KMS-11 (cell line): ENCODE data around the gene JPH3.

Experiments used
- H2AFZ ChIP-seq: fragments of 200-600 bp; sonication (generic); 2 replicates; pipeline ENCODE4 v1.6.1; 2016; ENCODE audit warnings: antibody characterized with exemption, mixed run types, low read depth
- H3K27ac ChIP-seq: fragments of 200-600 bp; sonication (generic); 2 replicates; pipeline ENCODE4 v1.6.1; 2016; ENCODE audit warnings: mild to moderate bottlenecking, mixed run types
- H3K27me3 ChIP-seq: fragments of 200-600 bp; sonication (generic); 2 replicates; pipeline ENCODE4 v1.6.1; 2017; ENCODE audit warnings: mild to moderate bottlenecking, low read depth, mixed run types, moderate library complexity; ENCODE audit not compliant: insufficient read depth
- H3K36me3 ChIP-seq: fragments of 200-600 bp; sonication (generic); 2 replicates; pipeline ENCODE4 v1.6.1; 2017; ENCODE audit warnings: mild to moderate bottlenecking, mixed run types; ENCODE audit not compliant: insufficient read depth
- H3K4me1 ChIP-seq: fragments of 200-600 bp; sonication (generic); 2 replicates; pipeline ENCODE4 v1.6.1; 2016; ENCODE audit warnings: mild to moderate bottlenecking, low read depth, mixed run types; ENCODE audit not compliant: poor library complexity, severe bottlenecking
- H3K4me2 ChIP-seq: fragments of 200-600 bp; sonication (generic); 2 replicates; pipeline ENCODE4 v1.7.0; 2016; ENCODE audit warnings: mild to moderate bottlenecking, mixed run types
- H3K4me3 ChIP-seq: fragments of 200-600 bp; sonication (generic); IDR thresholded peaks from 2 replicates; pipeline ENCODE4 v1.6.1; 2017; ENCODE audit warnings: low read depth, low read length, mixed read lengths; ENCODE audit not compliant: insufficient read depth
- H3K79me2 ChIP-seq: fragments of 200-600 bp; sonication (generic); 2 replicates; pipeline ENCODE4 v1.6.1; 2016; ENCODE audit warnings: low read depth, mixed run types; ENCODE audit not compliant: insufficient read depth
- H3K9ac ChIP-seq: fragments of 200-600 bp; sonication (generic); 2 replicates; pipeline ENCODE4 v1.6.1; 2016; ENCODE audit warnings: mild to moderate bottlenecking, mixed run types
- H4K20me1 ChIP-seq: fragments of 200-600 bp; sonication (generic); 2 replicates; pipeline ENCODE4 v1.6.1; 2016; ENCODE audit warnings: mild to moderate bottlenecking, mixed run types; ENCODE audit not compliant: insufficient read depth
- TF ChIP-seq, protein P1 (sequence below): fragments of 200-600 bp; sonication (generic); conservative IDR thresholded peaks from 2 replicates; pipeline ENCODE4 v1.6.1; 2017; ENCODE audit warnings: low read depth, mild to moderate bottlenecking, antibody characterized with exemption, low read length, moderate library complexity, mixed read lengths

JPH3 gene

DNA sequence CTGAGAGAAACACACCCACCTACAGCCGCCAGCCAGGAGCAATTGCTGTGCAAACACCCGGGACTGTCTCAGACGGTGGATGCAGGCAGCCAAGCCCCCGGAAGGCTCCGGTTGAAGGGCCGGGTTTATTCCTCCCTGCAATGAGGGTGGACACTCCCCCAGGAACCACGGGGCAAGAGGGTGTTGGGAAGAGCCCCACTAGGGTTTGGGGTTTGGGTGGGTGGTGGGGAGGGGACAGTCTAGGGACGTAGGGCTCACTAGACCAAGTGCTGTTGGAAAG, 19.2 kb downstream of the JPH3 start:
- no peaks in the 10 kb centered on the region for H3K4me1 ChIP-seq
- H4K20me1 ChIP-seq, result no peaks in the 10 kb centered on the region
- no peak overlapping the region for H3K9ac ChIP-seq
- H3K4me2 ChIP-seq, result no peak overlapping the region
- no peak overlapping the region for H2AFZ ChIP-seq
- TF ChIP-seq, protein P1, sequence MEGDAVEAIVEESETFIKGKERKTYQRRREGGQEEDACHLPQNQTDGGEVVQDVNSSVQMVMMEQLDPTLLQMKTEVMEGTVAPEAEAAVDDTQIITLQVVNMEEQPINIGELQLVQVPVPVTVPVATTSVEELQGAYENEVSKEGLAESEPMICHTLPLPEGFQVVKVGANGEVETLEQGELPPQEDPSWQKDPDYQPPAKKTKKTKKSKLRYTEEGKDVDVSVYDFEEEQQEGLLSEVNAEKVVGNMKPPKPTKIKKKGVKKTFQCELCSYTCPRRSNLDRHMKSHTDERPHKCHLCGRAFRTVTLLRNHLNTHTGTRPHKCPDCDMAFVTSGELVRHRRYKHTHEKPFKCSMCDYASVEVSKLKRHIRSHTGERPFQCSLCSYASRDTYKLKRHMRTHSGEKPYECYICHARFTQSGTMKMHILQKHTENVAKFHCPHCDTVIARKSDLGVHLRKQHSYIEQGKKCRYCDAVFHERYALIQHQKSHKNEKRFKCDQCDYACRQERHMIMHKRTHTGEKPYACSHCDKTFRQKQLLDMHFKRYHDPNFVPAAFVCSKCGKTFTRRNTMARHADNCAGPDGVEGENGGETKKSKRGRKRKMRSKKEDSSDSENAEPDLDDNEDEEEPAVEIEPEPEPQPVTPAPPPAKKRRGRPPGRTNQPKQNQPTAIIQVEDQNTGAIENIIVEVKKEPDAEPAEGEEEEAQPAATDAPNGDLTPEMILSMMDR, result no peak
- no peaks in the 10 kb centered on the region for H3K36me3 ChIP-seq
- no peak overlapping the region for H3K4me3 ChIP-seq
- no peak overlapping the region for H3K27ac ChIP-seq
- peaks cover 84% of the 10 kb centered on the region for H3K27me3 ChIP-seq
- no peaks in the 10 kb centered on the region for H3K79me2 ChIP-seq

DNA sequence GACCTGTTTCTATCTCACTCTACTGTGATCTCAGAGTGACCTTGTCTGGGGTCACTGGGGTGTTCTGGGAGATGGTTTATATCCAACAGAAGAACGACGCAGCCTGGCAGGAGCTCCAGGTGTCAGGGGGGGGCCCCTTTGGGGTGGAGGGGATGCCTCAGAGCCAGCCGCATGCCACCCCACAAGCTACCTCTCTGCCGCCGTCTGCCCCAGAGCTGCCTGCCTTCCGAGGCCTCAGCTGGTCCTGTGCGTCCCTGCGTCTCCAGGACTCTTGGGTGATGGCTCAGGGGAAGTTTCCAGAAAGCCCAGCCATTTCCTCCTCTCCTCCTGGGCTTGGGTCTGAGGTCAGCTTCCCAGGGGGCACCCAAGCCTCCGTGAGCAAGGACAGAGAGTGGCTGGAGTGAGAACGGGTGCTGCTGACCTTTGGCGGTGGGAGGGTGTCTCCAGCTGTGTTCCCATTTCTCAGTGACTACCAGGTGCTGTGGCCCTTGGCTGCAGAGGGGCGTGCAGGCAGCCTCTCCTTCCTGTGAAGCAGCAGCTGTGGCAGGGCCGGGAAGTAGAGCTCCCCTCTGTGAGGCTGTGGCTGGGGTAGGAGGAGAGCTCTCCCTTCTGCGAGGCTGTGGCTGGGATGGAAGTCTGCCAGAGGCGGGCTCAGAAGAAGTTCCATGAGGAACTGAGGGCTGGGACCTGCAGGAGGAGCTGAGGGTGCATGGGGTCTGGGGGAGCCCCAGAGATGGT, 19.8 kb downstream of the JPH3 start:
- peaks cover 84% of the 10 kb centered on the region for H3K27me3 ChIP-seq
- no peak overlapping the region for H3K9ac ChIP-seq
- no peaks in the 10 kb centered on the region for H3K36me3 ChIP-seq
- no peak overlapping the region for H2AFZ ChIP-seq
- no peak overlapping the region for H3K4me2 ChIP-seq
- no peaks in the 10 kb centered on the region for H3K4me1 ChIP-seq
- TF ChIP-seq, protein P1, result no peak
- no peaks in the 10 kb centered on the region for H4K20me1 ChIP-seq
- no peak overlapping the region for H3K4me3 ChIP-seq
- H3K27ac ChIP-seq, result no peak overlapping the region
- H3K79me2 ChIP-seq, result no peaks in the 10 kb centered on the region

DNA sequence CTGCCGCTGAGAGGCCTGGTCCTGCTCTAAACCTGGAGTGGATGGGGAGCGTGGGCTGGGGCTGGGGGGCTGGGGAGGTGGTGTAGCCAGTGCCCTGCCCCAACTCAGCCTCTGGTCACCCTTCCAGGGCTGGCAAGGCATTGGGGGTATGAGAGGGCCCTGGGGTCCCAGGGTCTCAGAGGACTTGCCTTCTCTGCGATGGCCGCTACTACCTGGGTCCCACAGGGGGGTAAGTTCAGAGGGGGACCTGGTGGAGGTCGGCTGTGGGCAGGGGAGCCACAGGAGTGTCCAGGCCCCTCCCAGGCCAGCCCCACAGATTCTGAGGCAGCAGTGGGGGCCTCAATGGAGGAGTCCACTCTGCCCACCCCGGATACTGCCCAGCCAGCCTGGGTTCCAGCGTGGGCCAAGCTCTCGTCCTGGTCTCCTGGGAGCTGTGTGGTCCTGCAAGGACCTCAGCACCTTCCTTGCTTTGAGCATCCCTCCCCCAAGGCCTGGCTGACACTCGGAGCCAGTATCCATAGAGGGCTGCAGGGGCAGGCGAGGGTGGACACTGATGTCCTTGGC, 20.5 kb downstream of the JPH3 start:
- H4K20me1 ChIP-seq, result no peaks in the 10 kb centered on the region
- H3K4me3 ChIP-seq, result no peak overlapping the region
- no peaks in the 10 kb centered on the region for H3K36me3 ChIP-seq
- no peak overlapping the region for H3K9ac ChIP-seq
- H2AFZ ChIP-seq, result no peak overlapping the region
- no peaks in the 10 kb centered on the region for H3K4me1 ChIP-seq
- no peak overlapping the region for H3K27ac ChIP-seq
- no peaks in the 10 kb centered on the region for H3K79me2 ChIP-seq
- H3K4me2 ChIP-seq, result no peak overlapping the region
- TF ChIP-seq, protein P1, result no peak
- H3K27me3 ChIP-seq, result peaks cover 85% of the 10 kb centered on the region

DNA sequence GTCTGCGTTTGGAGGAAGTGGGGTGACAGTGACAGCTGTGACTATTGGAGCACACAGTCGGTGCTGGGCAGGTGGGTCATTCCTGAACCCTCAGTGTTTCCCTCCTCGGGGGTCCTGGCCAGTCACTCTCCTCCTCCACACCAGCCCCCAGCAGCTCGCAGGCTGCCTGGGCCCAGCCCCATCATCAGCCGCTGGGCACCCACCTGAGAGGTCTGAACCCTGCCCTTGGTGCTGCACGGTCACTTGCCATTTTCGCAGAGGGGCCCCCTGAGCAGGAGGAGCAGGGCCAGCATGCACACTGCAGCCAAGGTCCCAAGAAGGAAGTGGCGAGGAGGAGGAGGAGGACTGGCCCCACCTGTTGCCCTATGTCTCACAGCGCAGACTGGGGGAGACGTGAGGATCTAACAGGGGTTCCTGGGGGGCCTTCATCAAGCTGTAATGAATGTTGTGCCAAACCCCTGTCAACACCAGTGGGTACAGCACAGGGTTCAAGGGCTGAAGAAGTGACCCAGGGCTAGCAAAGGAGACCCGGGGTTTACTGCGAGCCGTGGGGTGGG, 23.0 kb downstream of the JPH3 start:
- Histone ChIP-seq H3K36me3 (no peaks in the 10 kb centered on the region), H2AFZ (no peak overlapping the region), H3K27ac (no peak overlapping the region), H4K20me1 (no peaks in the 10 kb centered on the region), H3K79me2 (no peaks in the 10 kb centered on the region), H3K4me2 (no peak overlapping the region), H3K4me3 (no peak overlapping the region), H3K4me1 (no peaks in the 10 kb centered on the region), H3K27me3 (peaks cover 93% of the 10 kb centered on the region), H3K9ac (no peak overlapping the region)
- TF ChIP-seq, protein P1, result no peak
